Upper lobe of right lung (tissue), 1 donor: ENCODE data around the gene BACH2. TPM values are rescaled to one million over a fixed set of nuclear protein-coding genes. Genes with fewer than 3 reads are reported as not detected.

Source experiments
- ATAC-seq: fragments of 200-7000 bp; cut with Tn5 transposase; one replicate; pipeline ENCODE4 v1.9.1; 2020; ENCODE audit warnings: mild to moderate bottlenecking, moderate library complexity
- DNase-seq: peaks from one replicate; pipeline ENCODE4 v3.0.0-alpha.2; 2020
- H3K27ac ChIP-seq: fragments of 200-600 bp; one replicate; pipeline ENCODE4 v1.8.0; 2022
- H3K27me3 ChIP-seq: fragments of 200-600 bp; one replicate; pipeline ENCODE4 v1.8.0; 2022; ENCODE audit warnings: mild to moderate bottlenecking
- H3K36me3 ChIP-seq: fragments of 200-600 bp; one replicate; pipeline ENCODE4 v1.8.0; 2022
- H3K4me1 ChIP-seq: fragments of 200-600 bp; one replicate; pipeline ENCODE4 v1.8.0; 2022
- H3K4me3 ChIP-seq: fragments of 200-600 bp; one replicate; pipeline ENCODE4 v1.8.0; 2022; ENCODE audit warnings: mild to moderate bottlenecking
- H3K9me3 ChIP-seq: fragments of 200-600 bp; one replicate; pipeline ENCODE4 v1.8.0; 2022
- CTCF ChIP-seq: fragments of 200-600 bp; IDR thresholded peaks from one replicate; pipeline ENCODE4 v1.8.0; 2022; ENCODE audit warnings: antibody characterized with exemption
- intact Hi-C: fragments of 100-400 bp; cut with DNase I; formaldehyde crosslinking; loops from one replicate; pipeline ENCODE4 v1.11.0; 2022
- total RNA-seq: library from RNA; stranded (reverse); fragmentation: NEBNext Ultra II Directional; extraction: Animal tissue kit (Norgen Biotek cat#: 25700); gene quantifications from one replicate; pipeline ENCODE4 v1.2.1, GENCODE V29; 2021
- donor health status: DM: no; HTN: yes; CAD: no; lungs with severe emphysema.

The BACH2 gene
- total RNA-seq, 1 donor from 2014 or later: 4.9 TPM

DNA sequence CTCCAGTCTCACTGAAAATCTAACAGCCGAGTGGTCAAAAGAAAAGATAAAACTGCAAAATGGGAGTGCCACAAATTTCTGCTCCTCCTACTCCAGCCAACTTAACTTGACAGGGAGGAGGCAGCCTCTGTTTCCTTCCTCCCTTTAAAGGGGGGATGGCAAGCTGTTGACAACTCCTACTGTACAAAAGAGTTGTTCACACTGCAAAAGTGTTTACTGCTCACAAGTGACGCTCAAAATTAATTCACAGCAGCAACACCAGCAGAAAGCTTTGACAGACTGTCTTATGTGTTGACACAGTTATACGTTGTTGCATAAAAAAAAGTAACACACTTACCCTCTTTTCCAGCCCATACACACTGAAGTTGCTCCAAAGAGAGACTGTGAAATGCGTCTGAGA is 169.8 kb downstream of the BACH2 start:
- H3K27ac ChIP-seq: no peak overlapping the region
- H3K9me3 ChIP-seq: no peaks in the 10 kb centered on the region
- peaks cover 3% of the 10 kb centered on the region for H3K4me1 ChIP-seq
- DNase-seq: no peak
- H3K4me3 ChIP-seq: no peak overlapping the region
- H3K27me3 ChIP-seq: no peaks in the 10 kb centered on the region
- TF ChIP-seq CTCF: no peak
- intact Hi-C loops: no loop called here
- no peak for ATAC-seq
- H3K36me3 ChIP-seq: no peaks in the 10 kb centered on the region

DNA sequence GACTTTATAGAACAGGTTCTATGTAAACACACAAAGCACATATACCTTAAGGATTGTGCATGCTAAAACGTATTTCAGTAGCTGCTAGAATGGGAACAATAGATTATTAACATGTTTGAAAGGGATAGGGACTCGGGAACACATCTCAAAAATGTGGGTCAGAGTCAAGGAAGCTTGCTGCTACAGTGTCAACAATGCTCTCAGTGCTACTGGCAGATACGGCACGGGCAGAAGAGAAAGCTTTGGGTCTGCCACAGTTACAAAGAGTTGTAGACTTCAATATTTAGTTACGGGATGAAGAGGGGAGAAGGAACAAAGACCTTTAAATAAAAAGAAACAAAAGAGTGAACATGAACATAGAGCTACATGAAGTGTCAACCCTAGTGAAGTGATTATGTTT is 170.5 kb downstream of the BACH2 start:
- peaks cover 3% of the 10 kb centered on the region for H3K4me1 ChIP-seq
- no peaks in the 10 kb centered on the region for H3K9me3 ChIP-seq
- no peaks in the 10 kb centered on the region for H3K27me3 ChIP-seq
- TF ChIP-seq CTCF: no peak
- H3K27ac ChIP-seq: no peak overlapping the region
- intact Hi-C loops: no loop called here
- ATAC-seq: no peak
- no peak for DNase-seq
- no peak overlapping the region for H3K4me3 ChIP-seq
- H3K36me3 ChIP-seq: no peaks in the 10 kb centered on the region

GRCh38 chr6:90124874-90125510 is 171.7 kb downstream of the BACH2 start:
- no peak overlapping the region for H3K4me3 ChIP-seq
- intact Hi-C loops: no loop called here

GRCh38 chr6:90123831-90124230 is 172.8 kb downstream of the BACH2 start:
- TF ChIP-seq CTCF: no peak
- intact Hi-C loops: no loop called here
- Histone ChIP-seq H3K27me3 (no peaks in the 10 kb centered on the region), H3K4me1 (peaks cover 3% of the 10 kb centered on the region), H3K36me3 (no peaks in the 10 kb centered on the region), H3K27ac (no peak overlapping the region), H3K4me3 (no peak overlapping the region), H3K9me3 (no peaks in the 10 kb centered on the region)
- DNase-seq (no peak), ATAC-seq (no peak)

More at GRCh38 chr6:90124874-90125510, 171.7 kb downstream of the BACH2 start:
- no peak for TF ChIP-seq CTCF
- Histone ChIP-seq H3K36me3 (no peaks in the 10 kb centered on the region), H3K9me3 (no peaks in the 10 kb centered on the region), H3K4me1 (peaks cover 3% of the 10 kb centered on the region), H3K27ac (no peak overlapping the region), H3K27me3 (no peaks in the 10 kb centered on the region)
- DNase-seq (no peak), ATAC-seq (no peak)

- Histone ChIP-seq H3K27me3 (no peaks in the 10 kb centered on the region), H3K36me3 (no peaks in the 10 kb centered on the region), H3K9me3 (no peaks in the 10 kb centered on the region), H3K4me1 (peaks cover 3% of the 10 kb centered on the region), H3K4me3 (no peak overlapping the region), H3K27ac (no peak overlapping the region)
- no peak for TF ChIP-seq CTCF
- intact Hi-C loops: no loop called here
- DNase-seq: no peak
- ATAC-seq: no peak
Measured at GRCh38 chr6:90121982-90122381, 174.7 kb downstream of the BACH2 start.

DNA sequence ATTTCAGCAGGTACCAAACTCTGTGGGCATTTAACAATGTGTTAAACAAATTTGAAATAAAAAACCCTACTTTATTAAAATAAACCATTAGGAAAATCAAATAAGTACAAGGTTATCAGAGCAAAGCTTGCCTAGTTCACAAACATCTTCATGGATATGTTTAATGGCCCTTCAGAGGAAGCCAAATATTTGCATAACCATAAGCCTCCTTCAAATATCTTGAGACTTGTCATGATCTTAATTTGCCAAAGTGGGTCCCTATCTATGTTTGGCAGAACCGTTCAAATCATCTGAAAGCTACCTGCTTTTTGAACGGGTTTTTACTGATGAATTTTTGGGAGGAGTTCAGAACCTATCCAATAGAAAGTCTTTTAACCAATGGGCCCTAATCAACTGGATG is 176.3 kb downstream of the BACH2 start:
- DNase-seq (no peak), ATAC-seq (no peak)
- TF ChIP-seq CTCF: no peak
- Histone ChIP-seq H3K4me3 (no peak overlapping the region), H3K9me3 (no peaks in the 10 kb centered on the region), H3K36me3 (no peaks in the 10 kb centered on the region), H3K4me1 (peaks cover 3% of the 10 kb centered on the region), H3K27ac (no peak overlapping the region), H3K27me3 (peaks cover 3% of the 10 kb centered on the region)
- intact Hi-C loops: no loop called here
